HG02970 (cell line): ENCODE data around the gene TFDP1.
"Not testable (repeated sequence)": the region's sequence is repeated elsewhere in the genome, so short reads cannot be mapped to it uniquely, and the experiment has no call there.

ENCODE experiments used
- ATAC-seq: cut with Tn5 transposase; IDR thresholded peaks from one replicate; pipeline ENCODE4 v1.9.1; 2021; ENCODE audit warnings: mild to moderate bottlenecking, moderate library complexity, moderate number of reproducible peaks; ENCODE audit not compliant: unreplicated experiment, low FRiP score

Gene TFDP1

GRCh38 chr13:113610266-113610665, 25.7 kb downstream of the TFDP1 start:
- ATAC-seq: no peak

GRCh38 chr13:113611996-113612395, 27.4 kb downstream of the TFDP1 start:
- ATAC-seq: no peak

- no peak for ATAC-seq
Observed at GRCh38 chr13:113612607-113613006, 28.1 kb downstream of the TFDP1 start.

- no peak for ATAC-seq
Observed at GRCh38 chr13:113613789-113614379, 29.3 kb downstream of the TFDP1 start.

GRCh38 chr13:113616281-113616906, 31.8 kb downstream of the TFDP1 start:
- ATAC-seq: no peak

GRCh38 chr13:113616991-113617749, 32.6 kb downstream of the TFDP1 start:
- no peak for ATAC-seq

GRCh38 chr13:113617961-113618360, 33.4 kb downstream of the TFDP1 start:
- ATAC-seq: no peak

GRCh38 chr13:113618455-113618854, 33.9 kb downstream of the TFDP1 start:
- no peak for ATAC-seq

- ATAC-seq: no peak
Observed at GRCh38 chr13:113620036-113620796, 35.7 kb downstream of the TFDP1 start.

GRCh38 chr13:113621046-113621445, 36.5 kb downstream of the TFDP1 start:
- no peak for ATAC-seq

- ATAC-seq: not testable (repeated sequence)
Observed at GRCh38 chr13:113621498-113621897, 36.9 kb downstream of the TFDP1 start.

GRCh38 chr13:113621986-113622550, 37.5 kb downstream of the TFDP1 start:
- ATAC-seq: not testable (repeated sequence)

- ATAC-seq: no peak
Observed at GRCh38 chr13:113622791-113623490, 38.4 kb downstream of the TFDP1 start.

- no peak for ATAC-seq
Observed at GRCh38 chr13:113623491-113624234, 39.1 kb downstream of the TFDP1 start.

- no peak for ATAC-seq
Observed at GRCh38 chr13:113624235-113624587, 39.7 kb downstream of the TFDP1 start.

GRCh38 chr13:113624640-113625304, 40.2 kb downstream of the TFDP1 start:
- not testable (repeated sequence) for ATAC-seq

GRCh38 chr13:113625965-113626721, 41.6 kb downstream of the TFDP1 start:
- ATAC-seq: no peak

GRCh38 chr13:113627136-113627535, 42.6 kb downstream of the TFDP1 start:
- no peak for ATAC-seq
